OCI-LY3 (cell line): ENCODE measurements around the gene LMX1B.

Experiments
- EZH2phosphoT487 ChIP-seq: fragments of 200-600 bp; shearing (Covaris generic); IDR thresholded peaks from 2 replicates; pipeline ENCODE4 v1.6.1; 2018; ENCODE audit warnings: antibody characterized with exemption, mixed run types, low read depth
- TF ChIP-seq, protein P1 (sequence below): fragments of 200-600, 300-600 bp; sonication (generic); IDR thresholded peaks from 2 replicates; pipeline ENCODE4 v1.5.1; 2014; ENCODE audit warnings: antibody characterized with exemption, low read length, low read depth

DNA sequence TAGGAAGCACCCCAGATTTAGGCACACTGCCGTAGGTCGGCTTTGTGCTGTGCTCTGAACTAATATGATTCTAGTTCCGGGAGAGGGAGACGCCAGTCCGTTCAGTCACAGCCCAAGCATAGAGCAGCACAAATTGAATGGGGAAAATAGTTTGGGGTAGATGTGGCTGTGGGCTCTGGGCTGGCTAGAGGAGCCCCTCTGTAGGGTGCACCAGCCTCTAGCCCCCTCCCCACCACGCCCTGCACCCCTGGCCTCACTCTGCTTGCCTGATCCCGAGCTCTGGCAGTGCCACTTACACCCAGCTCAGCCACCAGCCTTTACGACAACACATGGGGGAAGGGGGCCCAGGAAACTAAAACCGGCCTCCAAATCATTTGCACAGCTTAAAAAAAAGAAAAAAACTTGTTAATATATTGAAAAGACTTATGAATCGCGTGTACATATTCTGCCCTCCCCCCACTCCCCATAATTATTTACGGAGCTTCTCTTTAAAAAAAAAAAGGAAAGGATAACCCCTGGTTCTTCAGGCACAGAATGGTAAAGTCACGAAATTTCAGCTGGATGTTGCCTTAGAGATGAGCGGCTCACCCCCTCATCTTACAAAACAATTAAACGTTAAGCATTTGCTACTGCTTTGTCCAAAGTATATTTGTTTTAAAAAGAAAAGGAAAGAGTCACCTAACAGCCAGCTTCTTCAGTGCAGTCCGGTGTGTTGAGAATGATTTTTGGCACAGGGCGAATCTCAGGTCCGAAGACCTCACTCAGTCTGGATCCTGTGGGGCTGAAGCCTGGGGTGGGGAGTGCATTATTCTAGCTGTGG is 3.5 kb downstream of the LMX1B start:
- TF ChIP-seq, protein P1, sequence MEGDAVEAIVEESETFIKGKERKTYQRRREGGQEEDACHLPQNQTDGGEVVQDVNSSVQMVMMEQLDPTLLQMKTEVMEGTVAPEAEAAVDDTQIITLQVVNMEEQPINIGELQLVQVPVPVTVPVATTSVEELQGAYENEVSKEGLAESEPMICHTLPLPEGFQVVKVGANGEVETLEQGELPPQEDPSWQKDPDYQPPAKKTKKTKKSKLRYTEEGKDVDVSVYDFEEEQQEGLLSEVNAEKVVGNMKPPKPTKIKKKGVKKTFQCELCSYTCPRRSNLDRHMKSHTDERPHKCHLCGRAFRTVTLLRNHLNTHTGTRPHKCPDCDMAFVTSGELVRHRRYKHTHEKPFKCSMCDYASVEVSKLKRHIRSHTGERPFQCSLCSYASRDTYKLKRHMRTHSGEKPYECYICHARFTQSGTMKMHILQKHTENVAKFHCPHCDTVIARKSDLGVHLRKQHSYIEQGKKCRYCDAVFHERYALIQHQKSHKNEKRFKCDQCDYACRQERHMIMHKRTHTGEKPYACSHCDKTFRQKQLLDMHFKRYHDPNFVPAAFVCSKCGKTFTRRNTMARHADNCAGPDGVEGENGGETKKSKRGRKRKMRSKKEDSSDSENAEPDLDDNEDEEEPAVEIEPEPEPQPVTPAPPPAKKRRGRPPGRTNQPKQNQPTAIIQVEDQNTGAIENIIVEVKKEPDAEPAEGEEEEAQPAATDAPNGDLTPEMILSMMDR = no peak
- TF ChIP-seq EZH2phosphoT487 = no peak
